CD4-positive, alpha-beta T cell treated with Interleukin-4 for 1 hour (primary cell): ENCODE results near the gene FSTL4.
"Not testable (repeated sequence)": the region's sequence is repeated elsewhere in the genome, so short reads cannot be mapped to it uniquely, and the experiment has no call there.

Source experiments
- DNase-seq, 2 donors: peaks; one replicate each; pipeline ENCODE4 v3.0.0-alpha.2; 2020 to 2022

Gene FSTL4

GRCh38 chr5:133451926-133452325 is 160.4 kb downstream of the FSTL4 start:
- no peak for DNase-seq

- DNase-seq: no peak
Measured at GRCh38 chr5:133450286-133450685, 162.1 kb downstream of the FSTL4 start.

- DNase-seq: no peak
Measured at GRCh38 chr5:133449181-133449580, 163.2 kb downstream of the FSTL4 start.

DNA sequence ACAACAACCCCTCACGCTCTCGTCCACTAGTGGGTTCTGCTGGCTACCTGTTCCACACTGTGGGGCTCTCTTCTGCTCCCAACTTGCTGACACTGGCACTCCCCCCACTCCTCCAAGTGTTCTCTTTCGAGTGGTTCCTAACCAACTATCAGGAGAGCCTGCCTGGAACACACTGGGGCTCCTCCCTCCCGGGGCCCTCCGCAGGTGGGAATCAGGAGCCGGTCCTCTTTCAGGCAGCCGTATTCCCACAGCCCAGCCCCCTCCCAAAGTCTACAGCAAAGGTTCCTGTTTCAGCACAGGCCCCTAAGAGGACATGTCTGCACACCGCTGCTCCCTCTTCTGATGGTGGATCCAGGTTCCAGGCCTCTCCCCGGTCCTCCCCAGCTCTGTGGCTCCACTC is 165.9 kb downstream of the FSTL4 start:
- no peak for DNase-seq

GRCh38 chr5:133445744-133446143 is 166.6 kb downstream of the FSTL4 start:
- no peak for DNase-seq

DNA sequence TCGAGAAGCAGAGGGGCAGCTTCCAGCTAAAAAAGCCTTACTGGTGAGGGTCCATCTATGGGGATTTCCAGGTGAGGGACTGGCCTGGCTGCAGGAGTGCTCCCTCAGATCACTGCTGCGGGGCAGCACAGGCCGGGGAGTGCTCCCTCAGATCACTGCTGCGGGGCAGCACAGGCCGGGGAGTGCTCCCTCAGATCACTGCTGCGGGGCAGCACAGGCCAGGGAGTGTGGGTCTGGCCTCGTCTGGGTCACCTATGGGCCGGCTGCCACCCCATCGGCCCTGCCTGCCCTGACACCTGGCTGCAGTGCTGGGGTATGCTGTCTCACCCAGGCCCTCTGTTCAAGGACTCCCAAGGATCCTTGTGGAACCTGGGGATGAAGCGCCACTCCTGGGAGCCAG is 167.1 kb downstream of the FSTL4 start:
- DNase-seq: not testable (repeated sequence)

GRCh38 chr5:133444711-133445110 is 167.6 kb downstream of the FSTL4 start:
- no peak for DNase-seq

- no peak for DNase-seq
Measured at GRCh38 chr5:133441166-133441815, 171.1 kb downstream of the FSTL4 start.

- no peak for DNase-seq
Measured at GRCh38 chr5:133440467-133441115, 171.8 kb downstream of the FSTL4 start.

DNA sequence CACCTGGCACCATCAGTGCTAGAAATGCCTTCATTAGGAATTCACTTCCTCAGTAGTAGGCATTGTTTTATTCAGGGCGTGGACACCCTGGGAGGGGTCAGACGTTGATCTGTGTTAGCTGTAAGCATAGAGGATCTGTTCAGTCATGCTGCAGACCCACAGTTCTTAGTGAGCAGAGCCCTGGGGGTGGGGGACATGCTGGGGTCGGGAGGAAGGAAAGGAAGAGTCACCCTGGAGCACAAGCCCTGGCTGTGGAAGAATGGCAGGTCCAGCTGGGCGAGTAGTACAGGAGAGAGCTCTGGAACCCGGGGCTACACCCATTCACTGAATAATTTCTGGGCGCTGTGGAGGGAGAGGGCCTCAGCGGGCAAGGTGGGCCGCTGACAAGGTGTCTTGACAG is 172.5 kb downstream of the FSTL4 start:
- no peak for DNase-seq

DNA sequence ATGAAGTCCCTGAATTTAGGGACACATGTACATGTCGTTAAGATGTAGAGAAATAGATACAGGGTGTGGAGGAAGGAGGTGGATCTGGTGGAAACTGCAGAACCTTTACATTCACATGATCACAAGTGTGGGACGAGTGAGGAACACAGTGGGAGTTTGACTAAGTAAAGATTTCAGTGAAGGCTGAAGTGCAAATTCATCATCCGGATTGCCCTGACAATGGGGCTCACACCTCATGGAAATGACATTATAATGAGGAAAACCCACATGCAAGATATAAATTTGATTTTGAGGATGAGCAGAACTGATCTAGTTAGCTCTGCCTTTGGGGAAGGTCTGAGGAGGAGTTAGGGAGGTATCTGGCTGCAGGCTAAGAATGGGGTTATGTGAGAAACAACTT is 173.9 kb downstream of the FSTL4 start:
- no peak for DNase-seq

DNA sequence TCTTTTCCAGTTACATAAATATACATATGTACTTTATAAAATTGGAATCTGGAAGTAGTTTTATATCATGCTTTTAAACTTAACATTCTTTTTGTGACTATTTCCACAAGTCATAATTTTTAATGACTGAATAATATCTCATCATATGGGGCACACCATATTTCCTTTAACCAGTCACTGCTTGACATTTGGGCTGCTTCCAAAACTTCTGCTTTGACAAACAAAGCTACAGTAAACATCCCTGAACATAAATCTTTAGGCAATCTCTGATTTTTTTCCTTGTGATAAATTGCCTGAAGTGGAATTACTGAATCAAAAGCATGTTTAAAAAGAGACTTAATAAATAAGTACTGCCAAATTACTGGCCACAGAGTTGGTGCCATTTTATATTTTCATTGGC is 178.0 kb downstream of the FSTL4 start:
- DNase-seq: no peak

DNA sequence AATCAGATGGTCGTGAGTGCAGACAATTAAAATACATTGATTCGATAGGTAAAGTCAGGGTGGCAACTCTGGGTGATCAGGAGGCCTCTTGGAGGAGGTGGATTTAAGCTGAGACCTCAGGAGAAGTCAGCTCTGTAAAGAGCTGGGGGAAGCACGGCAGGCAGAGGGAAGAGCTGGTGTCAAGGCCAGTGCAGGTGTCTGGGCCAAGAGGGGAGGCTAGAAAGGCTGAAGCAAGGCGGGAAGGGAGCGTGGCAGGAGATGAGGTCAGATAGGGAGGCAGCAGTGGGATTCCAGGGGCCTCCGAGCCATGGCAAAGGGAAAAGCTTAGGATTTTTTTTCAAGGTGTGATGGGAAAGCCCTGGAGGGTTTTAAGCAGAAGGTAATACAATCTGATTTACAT is 178.7 kb downstream of the FSTL4 start:
- no peak for DNase-seq

- DNase-seq: no peak
Measured at GRCh38 chr5:133432956-133433532, 179.3 kb downstream of the FSTL4 start.

- DNase-seq: no peak
Measured at GRCh38 chr5:133431326-133431865, 180.9 kb downstream of the FSTL4 start.

DNA sequence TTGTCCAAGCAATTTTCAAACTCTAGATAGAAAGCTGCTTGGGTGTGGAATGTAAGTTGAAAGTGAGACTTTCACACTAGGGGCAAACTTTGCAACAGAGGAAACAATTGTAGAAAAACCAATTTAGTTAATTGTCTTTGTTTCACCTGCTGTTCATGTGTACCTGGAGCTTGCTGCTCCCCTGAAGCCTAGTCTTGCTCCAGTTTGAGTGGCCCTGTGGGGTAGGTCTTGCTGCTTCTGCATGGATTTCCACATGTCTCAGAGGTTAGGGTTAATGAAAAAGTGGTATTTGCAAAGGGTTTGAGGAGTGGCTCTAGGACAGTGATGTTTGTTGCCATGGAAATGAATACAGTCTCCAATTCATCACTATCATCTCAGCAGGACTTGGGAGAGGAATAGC is 182.2 kb downstream of the FSTL4 start:
- DNase-seq: no peak

DNA sequence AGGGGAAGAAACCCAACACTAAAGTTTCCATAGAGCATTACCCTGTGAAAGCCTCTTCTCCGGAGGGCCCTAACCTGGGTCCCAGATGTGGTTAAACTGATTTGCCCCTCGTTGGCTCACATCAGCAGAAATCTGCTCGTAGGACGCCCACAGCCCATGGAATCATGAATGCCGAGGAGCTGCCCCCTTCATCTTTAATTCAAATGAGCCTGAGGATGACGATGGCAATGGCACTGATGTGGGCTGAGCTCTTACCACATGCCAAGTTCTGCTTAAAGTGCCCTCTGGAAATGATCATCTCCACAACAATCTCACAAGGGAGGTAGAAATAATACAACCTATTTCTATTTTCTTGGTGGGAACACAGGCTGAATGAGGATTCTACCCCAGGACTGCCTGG is 183.3 kb downstream of the FSTL4 start:
- no peak for DNase-seq

GRCh38 chr5:133428072-133428660 is 184.2 kb downstream of the FSTL4 start:
- DNase-seq: no peak

GRCh38 chr5:133427121-133427777 is 185.1 kb downstream of the FSTL4 start:
- no peak for DNase-seq

GRCh38 chr5:133426264-133426663 is 186.1 kb downstream of the FSTL4 start:
- no peak for DNase-seq

- DNase-seq: no peak
Measured at GRCh38 chr5:133425764-133426163, 186.6 kb downstream of the FSTL4 start.

GRCh38 chr5:133425222-133425621 is 187.1 kb downstream of the FSTL4 start:
- DNase-seq: no peak

DNA sequence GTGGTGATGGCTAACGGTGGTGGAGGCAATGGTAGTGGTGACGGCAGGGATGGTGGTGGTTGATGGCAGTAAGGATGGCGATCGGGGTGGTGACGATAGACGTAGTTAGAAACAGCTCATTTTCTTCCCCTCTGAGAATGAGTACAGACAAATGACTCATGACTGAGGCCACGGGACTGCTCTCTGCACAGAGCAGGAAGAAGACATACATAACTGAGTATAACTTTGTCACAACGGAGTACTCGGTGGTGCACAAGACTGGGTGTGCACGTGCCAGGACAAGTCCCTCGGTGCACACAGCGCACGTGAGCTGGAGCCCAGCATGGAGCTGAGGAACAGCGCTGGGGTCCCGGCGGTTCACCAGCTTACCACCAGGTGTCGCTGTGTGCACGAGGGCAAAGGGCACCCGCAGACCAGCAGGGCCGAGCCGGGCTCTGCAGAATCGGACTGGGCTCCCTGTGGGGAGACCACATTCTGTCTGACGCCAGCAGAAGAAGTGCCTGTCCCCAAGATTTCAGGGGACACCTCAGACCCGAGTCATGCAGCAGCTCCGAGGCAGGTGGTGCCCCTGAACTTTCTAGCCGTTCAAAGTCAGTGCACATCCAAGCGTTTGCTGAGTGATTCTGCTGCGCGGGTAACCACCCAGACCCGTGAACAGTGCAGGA is 188.6 kb downstream of the FSTL4 start:
- DNase-seq: peak; percentile 58 to 59
